GM10266 (cell line): Measurements from ENCODE around the gene STAT5A.
"Not testable (repeated sequence)": the region's sequence is repeated elsewhere in the genome, so short reads cannot be mapped to it uniquely, and the experiment has no call there.

Source experiments
- DNase-seq: peaks from one replicate; pipeline ENCODE4 v3.0.0; 2012; ENCODE audit errors: extremely low spot score
- CTCF ChIP-seq: IDR thresholded peaks from 2 replicates; pipeline ENCODE4 v1.5.1; 2012; ENCODE audit warnings: mild to moderate bottlenecking, low read depth; ENCODE audit not compliant: control insufficient read depth, insufficient read depth; ENCODE audit errors: missing control alignments

STAT5A gene

DNA sequence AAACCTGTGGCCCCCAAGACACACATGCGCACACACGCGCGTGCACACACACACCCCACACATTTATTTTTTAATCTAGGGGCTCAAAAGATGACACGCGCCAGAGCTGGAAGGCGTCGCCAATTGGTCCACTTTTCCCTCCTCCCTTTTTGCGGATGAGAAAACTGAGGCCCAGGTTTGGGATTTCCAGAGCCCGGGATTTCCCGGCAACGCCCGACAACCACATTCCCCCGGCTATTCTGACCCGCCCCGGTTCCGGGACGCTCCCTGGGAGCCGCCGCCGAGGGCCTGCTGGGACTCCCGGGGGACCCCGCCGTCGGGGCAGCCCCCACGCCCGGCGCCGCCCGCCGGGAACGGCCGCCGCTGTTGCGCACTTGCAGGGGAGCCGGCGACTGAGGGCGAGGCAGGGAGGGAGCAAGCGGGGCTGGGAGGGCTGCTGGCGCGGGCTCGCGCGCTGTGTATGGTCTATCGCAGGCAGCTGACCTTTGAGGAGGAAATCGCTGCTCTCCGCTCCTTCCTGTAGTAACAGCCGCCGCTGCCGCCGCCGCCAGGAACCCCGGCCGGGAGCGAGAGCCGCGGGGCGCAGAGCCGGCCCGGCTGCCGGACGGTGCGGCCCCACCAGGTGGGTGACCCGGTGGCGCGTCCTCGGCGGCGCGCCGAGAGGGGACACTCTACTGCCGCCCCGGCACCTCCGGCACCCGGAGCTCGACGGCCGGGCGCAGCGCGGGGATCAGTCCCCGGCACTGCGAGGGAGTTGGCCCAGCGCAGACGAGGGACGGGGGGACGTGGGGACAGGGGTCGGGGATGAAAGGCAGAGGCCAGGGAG is at the start of gene STAT5A:
TSS of gene STAT5A (plus strand) at position 522 of the 826 bp plus-strand sequence. CDS start 914 bp downstream, outside the sequence.
- no peak for TF ChIP-seq CTCF
- DNase-seq = peak; percentile 92

GRCh38 chr17:42239576-42239975 is 48.7 kb upstream of the STAT5A start:
- not testable (repeated sequence) for DNase-seq

DNA sequence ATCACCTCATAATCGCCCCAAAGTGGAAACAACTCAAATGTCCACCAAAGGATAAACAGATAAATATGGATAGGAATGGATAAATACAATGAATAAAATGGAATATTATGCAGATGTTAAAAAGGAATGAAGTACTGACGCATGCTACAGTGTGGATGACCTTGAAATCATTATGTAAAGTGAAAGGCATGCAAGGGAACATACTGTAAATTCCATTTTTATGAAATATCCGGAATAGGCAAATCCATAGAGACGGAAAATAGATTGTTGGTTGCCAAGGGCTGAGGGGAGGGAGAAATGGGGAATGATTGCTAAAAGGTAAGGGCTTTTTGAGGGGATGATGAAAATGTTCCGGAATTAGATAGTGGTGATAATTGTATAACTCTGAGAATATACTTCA is 48.1 kb upstream of the STAT5A start:
- TF ChIP-seq CTCF = no peak
- DNase-seq = no peak

DNA sequence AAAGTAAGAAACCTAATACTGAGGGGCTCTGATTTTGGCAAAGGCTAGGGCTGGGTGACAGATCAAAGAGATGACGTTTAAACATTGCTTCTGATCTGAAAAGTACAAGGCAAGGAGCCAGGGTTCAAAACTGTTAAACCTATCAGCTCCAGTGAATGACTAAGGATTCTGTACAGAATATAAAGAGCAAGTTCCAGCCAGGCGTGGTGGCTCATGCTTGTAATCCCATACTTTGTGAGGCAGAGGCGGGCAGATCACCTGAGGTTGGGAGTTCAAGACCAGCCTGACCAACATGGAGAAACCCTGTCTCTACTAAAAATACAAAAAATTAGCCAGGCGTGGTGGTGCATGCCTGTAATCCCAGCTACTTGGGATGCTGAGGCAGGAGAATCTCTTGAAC is 47.4 kb upstream of the STAT5A start:
- not testable (repeated sequence) for DNase-seq

GRCh38 chr17:42241871-42242270 is 46.4 kb upstream of the STAT5A start:
- DNase-seq = no peak
- TF ChIP-seq CTCF = no peak

GRCh38 chr17:42243493-42243982 is 44.8 kb upstream of the STAT5A start:
- TF ChIP-seq CTCF = no peak
- no peak for DNase-seq

DNA sequence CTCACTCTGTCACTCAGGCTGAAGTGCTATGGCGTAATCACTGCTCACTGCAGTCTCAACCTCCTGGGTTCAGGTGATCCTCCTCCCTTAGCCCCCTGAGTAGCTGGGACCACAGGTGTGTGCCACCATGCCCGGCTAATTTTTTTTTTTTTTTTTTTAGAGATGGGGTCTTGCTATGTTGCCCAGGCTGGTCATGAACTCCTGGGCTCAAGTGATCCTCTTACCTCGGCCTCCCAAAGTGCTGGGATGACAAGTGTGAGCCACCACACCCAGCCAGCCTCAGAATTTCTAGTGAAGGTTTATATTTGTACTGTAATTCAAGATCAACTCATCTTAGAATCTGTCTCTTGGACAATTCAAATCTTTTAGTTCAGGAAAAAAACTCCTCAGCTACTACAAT is 44.2 kb upstream of the STAT5A start:
- DNase-seq = not testable (repeated sequence)

DNA sequence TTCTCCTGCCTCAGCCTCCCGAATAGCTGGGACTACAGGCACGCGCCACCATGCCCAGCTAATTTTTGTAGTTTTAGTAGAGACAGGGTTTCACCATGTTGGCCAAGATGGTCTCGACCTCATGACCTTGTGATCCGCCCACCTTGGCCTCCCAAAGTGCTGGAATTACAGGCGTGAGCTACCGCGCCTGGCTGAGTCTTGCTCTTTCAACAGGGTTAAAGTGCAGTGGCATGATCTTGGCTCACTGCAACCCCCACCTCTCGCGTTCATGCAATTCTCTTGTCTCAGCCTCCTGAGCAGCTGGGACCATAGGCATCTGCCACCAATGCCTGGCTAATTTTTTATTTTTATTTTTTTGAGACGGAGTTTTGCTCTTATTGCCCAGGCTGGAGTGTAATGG is 43.1 kb upstream of the STAT5A start:
- DNase-seq = not testable (repeated sequence)

GRCh38 chr17:42246515-42246914 is 41.8 kb upstream of the STAT5A start:
- DNase-seq = no peak
- no peak for TF ChIP-seq CTCF
